MM.1S (cell line): Measurements from ENCODE around the gene COL24A1.

Source experiments
- DNase-seq: peaks from one replicate; pipeline ENCODE4 v3.0.0-alpha.2; 2015
- H2AFZ ChIP-seq: fragments of 300-600 bp; sonication (generic); 2 replicates; pipeline ENCODE4 v1.6.0; 2016; ENCODE audit warnings: antibody characterized with exemption, low read length
- H3F3A ChIP-seq: fragments of 300-600 bp; sonication (generic); 2 replicates; pipeline ENCODE4 v1.6.1; 2016; ENCODE audit warnings: mild to moderate bottlenecking, antibody characterized with exemption, low read length, moderate library complexity, mixed read lengths; ENCODE audit not compliant: insufficient read depth
- H3K27ac ChIP-seq: fragments of 300-600 bp; sonication (generic); 2 replicates; pipeline ENCODE4 v1.5.1; 2016; ENCODE audit warnings: mild to moderate bottlenecking, low read length
- H3K27me3 ChIP-seq: fragments of 300-600 bp; sonication (generic); replicated peaks from 2 replicates; pipeline ENCODE4 v1.6.0; 2016; ENCODE audit warnings: low read length; ENCODE audit not compliant: insufficient read depth
- H3K36me3 ChIP-seq: fragments of 300-600 bp; sonication (generic); replicated peaks from 2 replicates; pipeline ENCODE4 v1.6.1; 2016; ENCODE audit warnings: mild to moderate bottlenecking, low read length, mixed read lengths; ENCODE audit not compliant: insufficient read depth
- H3K4me1 ChIP-seq: fragments of 300-600 bp; sonication (generic); 2 replicates; pipeline ENCODE4 v1.6.1; 2016; ENCODE audit warnings: low read length, mixed read lengths
- H3K4me2 ChIP-seq: fragments of 300-600 bp; sonication (generic); 2 replicates; pipeline ENCODE4 v1.6.0; 2016; ENCODE audit warnings: low read depth, low read length
- H3K4me3 ChIP-seq: fragments of 300-600 bp; sonication (generic); 2 replicates; pipeline ENCODE4 v1.5.1; 2016; ENCODE audit warnings: low read length, mixed read lengths
- H3K79me2 ChIP-seq: fragments of 300-600 bp; sonication (generic); 2 replicates; pipeline ENCODE4 v1.6.1; 2016; ENCODE audit warnings: mixed run types, low read length, mixed read lengths
- H3K9ac ChIP-seq: fragments of 300-600 bp; sonication (generic); 2 replicates; pipeline ENCODE4 v1.6.1; 2016; ENCODE audit warnings: low read length, mixed read lengths
- H3K9me2 ChIP-seq: fragments of 300-600 bp; sonication (generic); replicated peaks from 2 replicates; pipeline ENCODE4 v1.6.1; 2016; ENCODE audit warnings: mild to moderate bottlenecking, low read length, mixed read lengths; ENCODE audit not compliant: insufficient read depth
- H3K9me3 ChIP-seq: fragments of 300-600 bp; sonication (generic); replicated peaks from 2 replicates; pipeline ENCODE4 v1.6.1; 2016; ENCODE audit warnings: mild to moderate bottlenecking, low read length, mixed read lengths; ENCODE audit not compliant: insufficient read depth
- H4K20me1 ChIP-seq: fragments of 300-600 bp; sonication (generic); 2 replicates; pipeline ENCODE4 v1.6.1; 2016; ENCODE audit warnings: mild to moderate bottlenecking, low read length, moderate library complexity, mixed read lengths; ENCODE audit not compliant: insufficient read depth
- EZH2 ChIP-seq: fragments of 300-600 bp; sonication (generic); optimal IDR thresholded peaks from 2 replicates; pipeline ENCODE3; 2017; ENCODE audit warnings: low read depth, mild to moderate bottlenecking, antibody characterized with exemption, low read length, mixed read lengths
- EZH2phosphoT487 ChIP-seq: fragments of 300-600 bp; sonication (generic); IDR thresholded peaks from 2 replicates; pipeline ENCODE4 v1.6.1; 2018; ENCODE audit warnings: antibody characterized with exemption, low read length
- TF ChIP-seq, protein P1 (sequence below): fragments of 300-600 bp; sonication (generic); IDR thresholded peaks from 2 replicates; pipeline ENCODE4 v1.5.1; 2016; ENCODE audit warnings: antibody characterized with exemption, low read length, mixed read lengths

Gene COL24A1

DNA sequence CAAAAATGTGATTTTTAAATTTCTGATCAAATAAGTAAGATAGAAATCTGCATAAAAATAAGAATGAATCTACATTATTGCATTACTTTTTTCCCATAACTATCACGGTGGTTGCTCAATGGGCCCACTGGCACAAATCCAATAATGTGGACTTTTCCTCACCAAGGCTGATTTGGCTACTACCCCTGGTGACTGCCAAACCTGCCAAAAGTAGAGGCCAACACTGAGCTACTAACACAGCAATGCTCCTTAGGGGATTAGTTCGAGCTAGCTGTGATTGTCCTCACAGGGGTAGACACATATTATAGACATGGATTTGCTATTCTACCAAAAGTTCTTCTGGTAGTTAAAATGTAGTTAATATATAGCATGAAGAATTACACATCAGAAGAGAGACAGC lies 340.7 kb downstream of the COL24A1 start:
- TF ChIP-seq EZH2 (no peak), EZH2phosphoT487 (no peak)
- TF ChIP-seq, protein P1, sequence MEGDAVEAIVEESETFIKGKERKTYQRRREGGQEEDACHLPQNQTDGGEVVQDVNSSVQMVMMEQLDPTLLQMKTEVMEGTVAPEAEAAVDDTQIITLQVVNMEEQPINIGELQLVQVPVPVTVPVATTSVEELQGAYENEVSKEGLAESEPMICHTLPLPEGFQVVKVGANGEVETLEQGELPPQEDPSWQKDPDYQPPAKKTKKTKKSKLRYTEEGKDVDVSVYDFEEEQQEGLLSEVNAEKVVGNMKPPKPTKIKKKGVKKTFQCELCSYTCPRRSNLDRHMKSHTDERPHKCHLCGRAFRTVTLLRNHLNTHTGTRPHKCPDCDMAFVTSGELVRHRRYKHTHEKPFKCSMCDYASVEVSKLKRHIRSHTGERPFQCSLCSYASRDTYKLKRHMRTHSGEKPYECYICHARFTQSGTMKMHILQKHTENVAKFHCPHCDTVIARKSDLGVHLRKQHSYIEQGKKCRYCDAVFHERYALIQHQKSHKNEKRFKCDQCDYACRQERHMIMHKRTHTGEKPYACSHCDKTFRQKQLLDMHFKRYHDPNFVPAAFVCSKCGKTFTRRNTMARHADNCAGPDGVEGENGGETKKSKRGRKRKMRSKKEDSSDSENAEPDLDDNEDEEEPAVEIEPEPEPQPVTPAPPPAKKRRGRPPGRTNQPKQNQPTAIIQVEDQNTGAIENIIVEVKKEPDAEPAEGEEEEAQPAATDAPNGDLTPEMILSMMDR = no peak
- H3K9ac ChIP-seq = no peak overlapping the region
- no peaks in the 10 kb centered on the region for H3K36me3 ChIP-seq
- H3K27me3 ChIP-seq = no peaks in the 10 kb centered on the region
- no peak for DNase-seq
- H3K9me2 ChIP-seq = no peaks in the 10 kb centered on the region; the same call in 1 of the 2 replicates
- no peaks in the 10 kb centered on the region for H3K9me3 ChIP-seq
- no peak overlapping the region for H3K4me3 ChIP-seq
- no peaks in the 10 kb centered on the region for H3F3A ChIP-seq
- H3K4me2 ChIP-seq = no peak overlapping the region
- no peaks in the 10 kb centered on the region for H4K20me1 ChIP-seq
- H3K4me1 ChIP-seq = no peaks in the 10 kb centered on the region
- H2AFZ ChIP-seq = no peak overlapping the region
- H3K79me2 ChIP-seq = no peaks in the 10 kb centered on the region
- H3K27ac ChIP-seq = no peak overlapping the region

DNA sequence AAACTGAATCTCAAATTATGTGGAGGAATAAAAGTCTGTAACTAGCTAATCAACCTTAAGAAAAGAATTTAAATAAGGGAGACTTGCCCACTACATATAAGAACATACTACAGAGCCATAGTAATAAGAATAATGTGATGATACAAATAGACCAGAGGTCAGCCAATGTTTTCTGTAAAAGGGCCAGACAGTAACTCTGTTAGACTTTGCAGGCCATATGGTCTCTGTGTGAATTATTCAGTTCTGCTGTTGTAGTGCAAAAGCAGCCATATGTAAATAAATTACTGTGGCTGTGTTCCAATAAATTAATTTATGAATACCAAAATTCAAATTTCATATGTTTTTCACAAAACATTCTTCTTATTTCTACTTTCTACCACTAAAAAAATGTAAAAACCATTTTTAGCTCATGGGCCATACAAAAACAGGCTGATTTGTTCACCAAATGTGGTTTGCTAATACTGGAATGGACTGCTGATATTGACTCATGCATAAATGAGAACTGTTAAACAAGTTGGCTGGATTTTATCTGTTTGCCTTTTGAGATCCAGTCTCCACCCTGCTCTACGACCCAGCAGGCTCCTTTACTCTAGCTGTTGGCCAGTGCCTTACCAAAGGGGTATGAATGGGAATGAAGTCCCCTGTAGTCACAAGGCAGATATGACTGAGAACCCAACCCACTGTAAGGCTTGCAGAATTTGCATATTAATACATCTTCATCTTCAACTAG lies 350.2 kb downstream of the COL24A1 start:
- H3K27ac ChIP-seq = no peak overlapping the region
- no peaks in the 10 kb centered on the region for H3K4me1 ChIP-seq
- no peak overlapping the region for H3K9ac ChIP-seq
- no peak overlapping the region for H3K4me3 ChIP-seq
- TF ChIP-seq, protein P1 = no peak
- TF ChIP-seq EZH2phosphoT487 (no peak), EZH2 (no peak)
- H3F3A ChIP-seq = no peaks in the 10 kb centered on the region
- H3K79me2 ChIP-seq = no peaks in the 10 kb centered on the region
- no peaks in the 10 kb centered on the region for H3K9me2 ChIP-seq
- no peak for DNase-seq
- H3K36me3 ChIP-seq = no peaks in the 10 kb centered on the region; the same call in 1 of the 2 replicates
- no peak overlapping the region for H2AFZ ChIP-seq
- no peaks in the 10 kb centered on the region for H4K20me1 ChIP-seq
- H3K4me2 ChIP-seq = no peak overlapping the region
- no peaks in the 10 kb centered on the region for H3K9me3 ChIP-seq
- H3K27me3 ChIP-seq = no peaks in the 10 kb centered on the region

DNA sequence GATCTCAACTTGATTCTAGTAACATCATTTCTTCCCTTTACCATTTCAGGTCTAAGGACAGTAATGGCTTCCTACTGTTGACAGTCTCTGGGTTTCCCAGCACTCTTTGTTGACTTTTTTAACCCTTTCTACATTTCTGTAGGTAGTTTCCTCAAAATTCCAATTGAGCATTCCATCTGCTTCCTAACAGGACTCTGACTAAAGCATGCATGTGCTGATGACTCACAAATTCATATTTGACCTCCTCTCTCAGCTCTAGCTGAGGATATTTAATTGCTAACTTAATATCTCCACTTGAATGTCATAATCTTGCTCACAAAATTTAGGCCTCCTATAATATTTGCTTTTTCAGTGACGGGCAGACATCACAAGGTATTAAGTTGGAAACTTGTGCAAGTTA lies 355.1 kb downstream of the COL24A1 start:
- no peaks in the 10 kb centered on the region for H3K4me1 ChIP-seq
- H3K79me2 ChIP-seq = no peaks in the 10 kb centered on the region
- H3K9me3 ChIP-seq = no peaks in the 10 kb centered on the region
- H3K27me3 ChIP-seq = no peaks in the 10 kb centered on the region
- H3F3A ChIP-seq = no peaks in the 10 kb centered on the region
- H3K9me2 ChIP-seq = no peaks in the 10 kb centered on the region
- H3K9ac ChIP-seq = no peak overlapping the region
- no peaks in the 10 kb centered on the region for H4K20me1 ChIP-seq
- H3K36me3 ChIP-seq = no peaks in the 10 kb centered on the region; the same call in 1 of the 2 replicates
- H3K27ac ChIP-seq = no peak overlapping the region
- no peak for DNase-seq
- no peak overlapping the region for H3K4me2 ChIP-seq
- TF ChIP-seq, protein P1 = no peak
- no peak for TF ChIP-seq EZH2phosphoT487
- no peak for TF ChIP-seq EZH2
- no peak overlapping the region for H2AFZ ChIP-seq
- no peak overlapping the region for H3K4me3 ChIP-seq
